A549 (cell line): ENCODE results near the gene ADH5.

Experiments used
- EP300 ChIP-seq, 2 experiments: fragments of >200 bp; sonication (Bioruptor Twin); formaldehyde crosslinking; IDR thresholded peaks; 2 replicates in 1 of 2; 3 replicates in 1 of 2; pipeline ENCODE4 v1.6.1; 2016 to 2017
- KDM5A ChIP-seq: fragments of 200-600 bp; sonication (generic); IDR thresholded peaks from 2 replicates; pipeline ENCODE4 v1.6.1; 2016; ENCODE audit warnings: antibody characterized with exemption, mild to moderate bottlenecking
- MAX ChIP-seq: IDR thresholded peaks from 2 replicates; pipeline ENCODE4 v1.6.1; 2012

DNA sequence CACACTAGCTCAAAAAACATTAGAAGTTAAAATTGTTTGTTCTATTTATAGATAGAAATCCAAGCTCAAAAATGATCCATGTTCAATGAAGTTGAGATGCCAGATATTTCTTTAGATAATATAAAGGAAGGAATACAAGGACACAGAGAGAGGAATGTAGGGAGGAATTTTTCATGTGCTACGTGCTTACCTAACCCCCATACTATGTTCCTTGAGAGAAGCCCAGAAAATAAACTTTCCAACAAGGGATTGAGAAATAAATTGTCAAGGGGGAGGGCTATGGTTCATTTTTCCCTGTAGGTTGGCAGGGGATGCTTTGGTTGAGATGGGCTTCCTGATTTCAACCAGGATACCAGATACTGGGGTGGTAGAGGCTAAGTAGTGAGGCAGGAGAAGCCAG lies 15.6 kb upstream of the ADH5 start:
- TF ChIP-seq MAX (no peak), EP300 (IDR thresholded peaks at IDR 0.05) (no peak), KDM5A (no peak)
